ENCODE results near the gene CCDC87.
A peak's percentile ranks its signal among the peaks of the same experiment; 100 is the strongest.
"Not testable (repeated sequence)": the region's sequence is repeated elsewhere in the genome, so short reads cannot be mapped to it uniquely, and the experiment has no call there.

The CCDC87 gene

DNA sequence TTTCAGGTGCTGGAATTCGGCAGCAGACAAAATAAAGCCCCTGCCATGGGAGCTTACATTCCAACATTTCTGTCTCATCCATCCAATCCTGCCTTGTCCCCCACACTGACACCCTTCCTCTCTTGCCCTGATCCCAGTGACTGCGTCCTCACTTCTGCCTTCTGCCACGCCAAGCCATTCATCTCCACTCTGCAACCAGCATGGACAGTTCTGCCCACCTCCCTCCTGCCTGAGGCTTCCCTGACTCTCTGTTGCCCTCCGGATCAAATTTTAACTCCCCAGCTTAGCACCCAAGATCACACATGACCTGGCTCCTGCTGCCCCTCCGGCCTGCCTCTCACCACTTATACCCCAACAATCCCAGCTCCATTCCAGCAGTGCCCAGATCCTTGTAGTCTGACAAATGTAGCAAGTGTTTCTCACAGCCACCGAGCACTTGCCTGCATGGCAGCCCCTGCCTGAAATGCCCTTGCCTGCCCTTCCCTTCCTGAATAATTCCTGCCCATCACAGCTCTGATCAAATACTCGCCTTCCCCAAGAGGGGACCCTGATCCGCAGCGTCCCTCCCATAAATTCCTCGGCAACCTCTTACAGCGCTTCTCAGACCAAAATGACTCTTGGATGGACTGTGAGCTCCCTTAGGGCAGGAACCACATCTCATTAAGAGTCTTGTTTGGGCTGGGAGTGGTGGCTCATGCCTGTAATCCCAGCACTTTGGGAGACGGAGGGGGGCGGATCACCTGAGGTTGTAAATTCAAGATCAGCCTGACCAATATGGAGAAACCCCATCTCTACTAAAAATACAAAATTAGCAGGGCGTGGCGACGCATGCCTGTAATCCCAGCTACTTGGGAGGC, 43.9 kb downstream of the CCDC87 start:
- no peak for DNase-seq

DNA sequence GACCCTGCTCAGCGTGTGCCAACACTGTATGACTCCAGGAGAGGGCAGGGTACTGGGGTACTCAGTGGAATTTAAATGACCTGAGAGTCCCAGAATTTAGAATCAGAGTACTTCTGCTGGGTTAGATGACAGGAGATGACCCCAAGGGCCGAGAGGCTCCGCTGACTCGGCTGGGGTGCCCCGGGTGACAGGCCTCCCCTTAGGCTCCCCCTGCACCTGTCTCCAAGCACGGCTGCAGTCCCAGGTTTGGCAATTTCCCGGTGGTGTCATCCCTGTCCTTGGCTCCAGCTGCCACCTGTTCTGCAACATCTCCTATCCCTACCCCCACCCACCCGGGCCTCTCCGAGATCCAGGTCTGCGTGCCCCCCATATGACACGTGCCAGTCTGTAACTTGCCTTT, 44.8 kb downstream of the CCDC87 start:
- DNase-seq: no peak

DNA sequence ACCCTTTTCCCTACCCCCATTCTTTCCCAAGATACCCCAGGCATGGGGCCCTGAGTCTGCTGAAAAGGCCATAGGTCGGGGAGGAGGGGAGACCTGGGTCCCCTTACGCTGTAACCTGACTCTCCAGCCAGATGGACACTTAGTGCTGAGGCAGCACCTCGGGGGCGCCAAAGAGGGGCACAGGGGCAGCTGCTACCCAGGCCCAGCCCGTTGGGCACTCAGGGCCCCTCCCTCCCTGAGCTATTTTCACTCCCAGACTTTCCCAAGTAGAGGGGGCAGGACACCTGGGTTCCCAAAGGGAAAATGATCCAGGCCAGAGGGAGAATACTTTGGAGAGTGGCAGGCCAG, 45.2 kb downstream of the CCDC87 start:
- no peak for DNase-seq

DNA sequence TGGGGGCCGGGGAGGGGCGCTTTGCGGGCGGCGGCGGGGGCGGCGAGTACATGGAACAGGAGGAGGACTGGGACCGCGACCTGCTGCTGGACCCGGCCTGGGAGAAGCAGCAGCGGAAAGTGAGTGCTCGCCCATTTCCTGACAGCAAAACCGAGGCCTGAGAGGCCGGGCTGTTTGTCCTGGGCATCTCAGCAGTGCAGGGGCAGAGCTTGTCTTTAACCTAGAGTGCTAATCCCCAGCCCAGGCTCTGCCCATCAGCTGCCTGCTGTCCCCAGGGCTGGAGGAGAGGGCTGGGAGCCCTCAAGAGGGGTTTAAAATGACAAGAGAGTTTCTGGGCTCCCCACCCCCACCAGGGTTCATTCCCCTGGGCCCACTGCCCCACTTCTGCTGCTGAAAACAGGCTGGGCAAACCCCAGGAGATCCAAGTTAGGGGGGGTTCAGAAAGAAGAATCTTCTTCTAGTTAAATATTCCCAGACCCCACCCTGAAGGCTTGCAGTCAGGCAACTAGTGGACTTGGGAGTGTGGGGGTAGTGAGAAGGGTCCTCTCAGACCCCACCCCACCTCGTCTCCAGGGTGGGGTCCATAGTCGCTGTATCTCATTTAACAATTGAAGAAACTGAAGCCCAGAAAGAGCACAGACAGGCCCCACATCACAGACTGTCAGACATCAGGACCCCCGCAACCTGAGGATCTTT, 45.7 kb downstream of the CCDC87 start:
- no peak for DNase-seq

DNA sequence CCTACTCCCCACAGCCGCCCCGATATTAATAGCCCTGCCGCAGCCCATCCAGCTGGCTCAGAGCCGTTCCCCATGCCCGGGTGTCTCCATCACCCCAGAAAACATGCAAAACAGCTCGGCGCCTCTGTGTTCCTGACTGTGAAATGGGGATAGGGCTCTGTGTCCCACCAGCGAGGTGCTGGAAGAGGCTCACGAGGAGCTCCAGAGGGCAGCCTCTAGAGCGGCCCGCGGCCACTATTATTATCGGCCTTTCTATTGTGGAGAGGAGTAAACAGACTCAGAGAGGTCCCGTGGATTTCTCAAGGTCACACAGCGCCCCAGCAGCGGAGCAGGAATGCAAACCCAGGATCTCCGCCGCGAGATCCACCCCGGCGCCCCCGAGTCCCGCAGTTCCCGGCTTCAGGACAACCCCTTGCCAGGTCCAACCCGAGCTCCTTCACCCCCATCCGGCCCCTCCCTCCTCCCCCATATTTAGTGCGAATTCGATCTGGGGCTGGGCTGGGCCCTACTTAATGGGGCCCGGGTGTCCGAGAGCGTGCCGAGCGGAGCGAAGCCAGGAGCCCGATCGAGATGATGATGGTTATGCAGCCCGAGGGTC, 46.4 kb downstream of the CCDC87 start, which contains the start of gene ACTN3:
ACTN3 (plus strand) TSS at position 536 of the 598 bp plus-strand sequence; CDS start at position 571, 35 bp downstream.
- DNase-seq: peak; percentile 64

DNA sequence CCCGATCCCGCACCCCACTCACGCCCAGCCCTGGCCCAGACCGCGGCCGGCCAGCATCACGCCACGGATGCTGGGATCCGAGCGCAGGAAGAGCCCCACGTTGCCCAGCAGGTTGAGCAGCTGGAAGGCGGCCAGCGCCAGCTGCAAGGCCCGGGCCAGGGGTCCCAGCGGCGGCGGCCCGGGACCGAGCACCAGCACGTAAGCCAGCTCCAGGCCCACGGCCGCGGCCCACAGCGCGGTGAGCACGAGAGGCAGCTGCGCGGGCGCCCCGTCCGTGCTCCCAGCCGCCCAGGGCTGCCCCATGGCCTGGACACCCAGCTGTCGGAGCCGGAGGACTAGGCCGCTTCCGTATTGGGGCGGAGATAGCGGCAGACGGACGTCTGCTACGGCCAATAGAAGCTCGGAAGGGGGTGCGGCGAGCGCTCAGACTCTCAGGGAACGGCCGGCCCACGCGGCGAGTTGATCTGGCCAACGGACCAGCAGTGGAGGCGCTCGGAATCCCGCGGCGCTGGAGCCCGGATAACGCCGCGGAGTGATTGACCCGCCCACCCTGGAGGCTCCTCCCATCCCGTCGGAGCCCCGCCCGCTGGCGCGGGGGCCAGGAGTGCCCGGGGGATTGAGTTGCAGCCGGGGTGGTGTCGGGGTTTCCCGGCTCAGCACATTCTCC, 47.0 kb downstream of the CCDC87 start, which contains the start of gene ZDHHC24:
ZDHHC24 (minus strand) TSS at position 348 of the 667 bp plus-strand sequence; CDS start at position 303, 45 bp downstream.
- peak; percentile 96 for DNase-seq

DNA sequence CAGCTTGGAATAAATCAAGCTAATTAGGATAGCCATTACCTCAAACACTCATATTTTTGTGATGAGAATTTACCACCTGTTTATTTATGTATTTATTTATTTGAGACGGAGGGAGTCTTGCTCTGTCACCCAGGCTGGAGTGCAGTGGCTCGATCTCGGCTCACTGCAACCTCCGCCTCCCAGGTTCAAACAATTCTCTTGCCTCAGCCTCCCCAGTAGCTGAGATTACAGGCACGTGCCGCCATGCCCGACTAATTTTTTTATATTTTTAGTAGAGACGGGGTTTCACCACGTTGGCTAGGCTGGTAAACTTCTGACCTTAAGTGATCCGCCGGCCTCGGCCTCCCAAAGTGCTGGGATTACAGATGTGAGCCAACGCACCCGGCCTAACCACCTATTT, 47.9 kb downstream of the CCDC87 start:
- not testable (repeated sequence) for DNase-seq

DNA sequence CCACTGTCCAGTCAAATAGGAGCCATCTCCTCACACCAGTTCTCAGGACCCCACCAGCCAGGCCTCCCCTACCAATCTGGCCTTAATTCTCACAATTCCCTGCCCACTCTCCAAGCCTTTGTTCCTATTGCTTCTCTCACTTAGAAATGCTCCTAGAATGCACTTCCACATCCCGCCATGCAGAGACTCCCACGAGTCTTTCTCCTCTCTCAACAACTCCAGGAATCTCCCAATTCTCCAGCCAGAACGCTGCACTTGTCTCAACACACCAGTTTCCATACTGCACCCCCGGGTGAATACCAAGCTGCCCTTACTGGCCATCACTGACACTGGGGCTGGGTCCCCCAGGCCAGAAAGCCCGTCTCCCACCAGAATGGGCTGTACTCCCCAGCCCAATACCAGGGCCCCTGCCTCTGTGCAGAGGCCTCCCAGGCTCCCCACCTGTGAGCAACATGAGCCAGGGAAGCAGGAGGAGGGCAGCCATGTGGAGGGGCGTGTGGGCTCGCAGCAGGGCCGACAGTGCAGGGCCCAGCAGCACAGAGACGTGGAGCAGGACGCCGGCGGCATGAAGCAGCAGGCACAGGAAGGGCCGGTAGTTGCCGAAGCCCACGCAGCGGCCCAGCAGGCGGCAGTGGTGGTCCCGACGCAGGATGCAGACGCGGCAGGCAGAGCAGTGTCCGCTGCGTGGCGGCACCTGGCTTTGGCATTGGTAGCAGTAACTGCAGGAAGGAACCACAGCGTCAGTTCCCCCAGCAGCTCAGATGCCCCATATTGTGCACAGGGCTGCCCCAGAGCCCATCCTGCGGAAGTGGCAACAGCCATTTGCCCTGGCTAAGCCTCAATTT, 49.4 kb downstream of the CCDC87 start:
- peak; percentile 81 for DNase-seq

DNA sequence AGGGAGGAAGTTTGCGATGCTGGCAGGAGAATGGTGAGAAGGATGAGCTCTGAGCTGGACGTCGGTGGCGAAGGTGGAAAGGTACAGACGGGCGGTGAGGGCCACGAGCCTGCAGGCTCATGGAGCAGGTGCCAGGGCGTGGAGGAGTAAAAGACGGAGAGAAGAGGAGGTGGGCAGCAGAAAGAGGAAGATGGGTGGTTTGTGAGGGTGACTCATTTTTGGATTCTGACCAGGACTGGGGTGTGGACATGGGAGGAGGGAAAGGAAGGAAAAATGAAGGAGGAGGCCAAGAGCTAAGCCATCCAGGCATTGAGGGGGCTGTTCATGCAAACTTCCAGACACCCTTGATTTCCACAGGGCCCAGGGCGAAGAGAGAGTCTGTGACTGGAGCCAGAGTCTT, 50.5 kb downstream of the CCDC87 start:
- DNase-seq: no peak

DNA sequence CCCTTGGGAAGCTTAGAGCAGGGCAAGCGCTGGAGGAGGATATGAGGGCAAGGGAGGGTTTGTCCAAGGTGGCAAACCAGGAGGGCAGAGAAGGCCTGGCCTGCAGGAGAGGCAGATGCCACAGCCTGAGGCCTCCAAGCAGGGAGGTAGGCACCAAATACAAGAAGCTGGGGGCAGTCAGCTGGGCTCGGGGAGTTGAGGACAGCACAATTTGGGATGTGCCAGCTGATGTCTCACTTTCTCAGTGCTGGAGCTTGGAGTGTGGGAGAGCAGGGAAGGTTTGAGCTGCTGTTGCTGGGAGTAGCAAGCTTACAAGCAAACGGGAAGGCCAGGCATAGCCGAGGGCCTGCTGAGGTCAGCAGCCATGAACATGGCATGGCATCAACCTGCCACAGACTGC, 51.0 kb downstream of the CCDC87 start:
- DNase-seq: no peak

DNA sequence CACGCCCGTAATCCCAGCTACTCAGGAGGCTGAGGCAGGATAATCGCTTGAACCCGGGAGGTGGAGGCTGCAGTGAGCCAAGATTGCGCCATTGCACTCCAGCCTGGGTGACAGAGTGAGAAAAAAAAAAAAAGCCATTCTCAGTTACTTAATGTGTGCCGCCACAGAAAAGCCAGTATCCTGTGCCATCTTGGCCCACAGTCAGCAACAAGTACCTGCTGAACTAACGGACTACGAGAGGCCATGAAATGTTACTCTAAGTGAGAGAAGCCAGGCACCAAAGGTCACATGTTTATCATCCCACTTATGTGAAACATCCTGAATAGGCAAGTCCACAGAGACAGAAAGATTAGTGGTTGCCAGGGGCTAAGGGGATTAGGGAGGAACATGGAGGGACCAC, 52.3 kb downstream of the CCDC87 start:
- DNase-seq: not testable (repeated sequence)

All from right hindlimb (tissue), 1 donor.